GM12891 (cell line): Measurements from ENCODE around the gene LOXL1.
A peak's percentile ranks its signal among the peaks of the same experiment; 100 is the strongest.

Experiments used
- DNase-seq: peaks from one replicate; pipeline ENCODE4 v3.0.0; 2011; ENCODE audit warnings: low spot score; ENCODE audit not compliant: insufficient read length
- FAIRE-seq: peaks from 2 replicates; lab custom pipeline; 2011; peaks lifted over from hg19 to GRCh38; lab: Jason Lieb, UNC
- PAX5 ChIP-seq: IDR thresholded peaks from 2 replicates; pipeline ENCODE4 v1.6.1; 2011; ENCODE audit warnings: low read length, moderate library complexity, mild to moderate bottlenecking; ENCODE audit not compliant: insufficient read depth, severe bottlenecking
- POLR2A ChIP-seq: IDR thresholded peaks from 2 replicates; pipeline ENCODE4 v1.6.1; 2011; ENCODE audit warnings: low read depth, low read length, control low read depth
- POLR2AphosphoS5 ChIP-seq: IDR thresholded peaks from 2 replicates; pipeline ENCODE4 v1.6.1; 2011; ENCODE audit warnings: low read depth, low read length, control low read depth
- POU2F2 ChIP-seq: IDR thresholded peaks from 2 replicates; pipeline ENCODE4 v1.6.1; 2011; ENCODE audit warnings: low read depth, mild to moderate bottlenecking, control low read depth, low read length, moderate library complexity
- SPI1 ChIP-seq: IDR thresholded peaks from 2 replicates; pipeline ENCODE4 v1.6.1; 2011; ENCODE audit warnings: low read depth, low read length, control low read depth
- TAF1 ChIP-seq: IDR thresholded peaks from 2 replicates; pipeline ENCODE4 v1.6.1; 2011; ENCODE audit warnings: low read depth, low read length, control low read depth

LOXL1 gene

GRCh38 chr15:73900095-73900712 is 26.1 kb upstream of the LOXL1 start:
- no peak for TF ChIP-seq POU2F2
- TF ChIP-seq SPI1, result no peak
- TF ChIP-seq POLR2A, result no peak
- FAIRE-seq, result no peak
- DNase-seq, result no peak

- DNase-seq (no peak), FAIRE-seq (no peak)
- TF ChIP-seq SPI1 (no peak), PAX5 (no peak)
Observed at GRCh38 chr15:73901126-73901810, 25.0 kb upstream of the LOXL1 start.

- TF ChIP-seq SPI1, result no peak
- no peak for TF ChIP-seq TAF1
- no peak for TF ChIP-seq PAX5
- TF ChIP-seq POLR2A, result no peak
- TF ChIP-seq POLR2AphosphoS5, result no peak
- TF ChIP-seq POU2F2, result no peak
- no peak for DNase-seq
Observed at GRCh38 chr15:73902121-73903020, 23.9 kb upstream of the LOXL1 start.

GRCh38 chr15:73904026-73904815 is 22.0 kb upstream of the LOXL1 start:
- no peak for FAIRE-seq
- no peak for TF ChIP-seq PAX5
- TF ChIP-seq SPI1, result no peak
- TF ChIP-seq POU2F2, result no peak
- TF ChIP-seq TAF1, result no peak
- no peak for TF ChIP-seq POLR2AphosphoS5
- TF ChIP-seq POLR2A, result no peak

More at GRCh38 chr15:73902121-73903020, 23.9 kb upstream of the LOXL1 start:
- no peak for FAIRE-seq

GRCh38 chr15:73905225-73905827 is 20.9 kb upstream of the LOXL1 start:
- no peak for TF ChIP-seq PAX5
- DNase-seq (no peak), FAIRE-seq (no peak)

More at GRCh38 chr15:73904026-73904815, 22.0 kb upstream of the LOXL1 start:
- DNase-seq, result no peak

GRCh38 chr15:73906346-73907034 is 19.8 kb upstream of the LOXL1 start:
- TF ChIP-seq TAF1 (no peak), POU2F2 (no peak), POLR2AphosphoS5 (no peak), SPI1 (no peak), PAX5 (no peak), POLR2A (no peak)
- FAIRE-seq (no peak), DNase-seq (no peak)

GRCh38 chr15:73907035-73907408 is 19.2 kb upstream of the LOXL1 start:
- DNase-seq (no peak), FAIRE-seq (no peak)
- no peak for TF ChIP-seq POLR2A
- TF ChIP-seq SPI1, result no peak
- TF ChIP-seq POLR2AphosphoS5, result no peak
- no peak for TF ChIP-seq POU2F2

- DNase-seq, result peak; percentile 60
- peak; percentile 90 for FAIRE-seq
- TF ChIP-seq POU2F2 (no peak), TAF1 (no peak), POLR2A (no peak), SPI1 (no peak), POLR2AphosphoS5 (no peak), PAX5 (no peak)
Observed at GRCh38 chr15:73908030-73908821, 18.0 kb upstream of the LOXL1 start.

GRCh38 chr15:73908822-73909122 is 17.5 kb upstream of the LOXL1 start:
- no peak for TF ChIP-seq TAF1
- TF ChIP-seq PAX5, result no peak
- no peak for TF ChIP-seq POU2F2
- no peak for TF ChIP-seq POLR2AphosphoS5
- TF ChIP-seq SPI1, result no peak
- no peak for TF ChIP-seq POLR2A
- DNase-seq (no peak), FAIRE-seq (no peak)
